Endothelial cell of umbilical vein (primary cell): ENCODE data around the gene ZBTB7C. TPM values are rescaled to one million over a fixed set of nuclear protein-coding genes. Genes with fewer than 3 reads are reported as not detected.

Experiments used
- BruUV-seq: library from RNA; stranded (reverse); fragments of 400-500 nt; replicated peaks from 2 replicates; lab custom pipeline; 2021; lab: Mats Ljungman, UMichigan
- CTCF ChIA-PET: fragments of 300-600, 350-600 bp; sonication (Branson Sonifier 250); formaldehyde crosslinking; loops from one replicate; lab custom pipeline; 2021; ENCODE audit warnings: antibody characterized with exemption, inconsistent platforms; lab: Charles Lee
- POLR2A ChIA-PET: fragments of 300-600, 350-600 bp; sonication (Branson Sonifier 250); formaldehyde crosslinking; loops from one replicate; lab custom pipeline; 2021; ENCODE audit warnings: antibody characterized with exemption, inconsistent platforms; lab: Charles Lee
- DNase-seq: peaks from one replicate; pipeline ENCODE4 v3.0.0-alpha.2; 2011; ENCODE audit warnings: low read depth, low spot score
- FAIRE-seq: peaks from 2 replicates; lab custom pipeline; 2011; peaks lifted over from hg19 to GRCh38; lab: Jason Lieb, UNC
- H2AFZ ChIP-seq: 2 replicates; pipeline ENCODE4 v1.6.0; 2012; ENCODE audit warnings: low read depth, low read length, control low read depth, inconsistent platforms
- H3K27ac ChIP-seq: 2 replicates; pipeline ENCODE4 v1.5.1; 2011; ENCODE audit warnings: low read depth, mild to moderate bottlenecking, control low read depth, low read length, moderate library complexity; ENCODE audit not compliant: insufficient read depth
- H3K27me3 ChIP-seq, 2 experiments: 2 replicates each; pipeline versions ENCODE4 v1.6.0 to v1.6.1; 2011; ENCODE audit warnings: low read length in 2 of 2, mixed read lengths in 1 of 2; ENCODE audit not compliant: control insufficient read depth in 2 of 2, insufficient read depth in 2 of 2
- H3K36me3 ChIP-seq, 2 experiments: 2 replicates in 1 of 2; 3 replicates in 1 of 2; pipeline ENCODE4 v1.5.1; 2011; ENCODE audit warnings: low read length in 2 of 2, mild to moderate bottlenecking in 1 of 2, moderate library complexity in 1 of 2; ENCODE audit not compliant: control insufficient read depth in 2 of 2, insufficient read depth in 2 of 2; ENCODE audit errors: extremely low read depth in 1 of 2
- H3K4me1 ChIP-seq: 3 replicates; pipeline ENCODE4 v1.5.1; 2011; ENCODE audit warnings: mild to moderate bottlenecking, low read length; ENCODE audit not compliant: control insufficient read depth, insufficient read depth; ENCODE audit errors: extremely low read depth
- H3K4me2 ChIP-seq: 2 replicates; pipeline ENCODE4 v1.6.1; 2011; ENCODE audit warnings: low read length, control low read depth, mixed read lengths; ENCODE audit not compliant: insufficient read depth
- H3K4me3 ChIP-seq, 3 experiments: fragments of 200-600 bp in 1 of 3; sonication (generic), shearing (Covaris generic) in 1 of 3; replicated peaks in 1 of 3; 2 replicates each; pipeline ENCODE4 v1.5.1; 2011 to 2016; ENCODE audit warnings: control low read depth in 3 of 3, low read length in 3 of 3, mild to moderate bottlenecking in 2 of 3, inconsistent platforms in 1 of 3, low read depth in 1 of 3, moderate library complexity in 1 of 3; ENCODE audit not compliant: insufficient read depth in 1 of 3
- H3K79me2 ChIP-seq: 2 replicates; pipeline ENCODE4 v1.6.0; 2012; ENCODE audit warnings: low read length, inconsistent platforms; ENCODE audit not compliant: control insufficient read depth, insufficient read depth
- H3K9ac ChIP-seq: replicated peaks from 2 replicates; pipeline ENCODE3; 2011; ENCODE audit warnings: low read length, control low read depth; ENCODE audit not compliant: insufficient read depth; ENCODE audit errors: extremely low read depth
- H3K9me1 ChIP-seq: replicated peaks from 3 replicates; pipeline ENCODE4 v1.6.0; 2011; ENCODE audit warnings: mild to moderate bottlenecking, low read length; ENCODE audit not compliant: control insufficient read depth, insufficient read depth; ENCODE audit errors: extremely low read depth
- H3K9me3 ChIP-seq: replicated peaks from 2 replicates; pipeline ENCODE4 v1.5.1; 2012; ENCODE audit warnings: low read length, inconsistent platforms; ENCODE audit not compliant: control insufficient read depth, insufficient read depth
- H4K20me1 ChIP-seq: replicated peaks from 2 replicates; pipeline ENCODE3; 2011; ENCODE audit warnings: mild to moderate bottlenecking, low read length; ENCODE audit not compliant: control insufficient read depth, insufficient read depth; ENCODE audit errors: extremely low read depth
- CTCF ChIP-seq, 2 donors: IDR thresholded peaks; 1 replicate in 1 of 2; 2 replicates in 1 of 2; pipeline ENCODE4 v1.5.1; 2011; ENCODE audit warnings: low read length in 2 of 2, mild to moderate bottlenecking in 2 of 2, moderate library complexity in 2 of 2, control low read depth in 1 of 2, inconsistent platforms in 1 of 2, low read depth in 1 of 2; ENCODE audit not compliant: insufficient read depth in 1 of 2; ENCODE audit errors: extremely low read depth in 1 of 2
- EZH2 ChIP-seq: IDR thresholded peaks from 2 replicates; pipeline ENCODE4 v1.6.1; 2012; ENCODE audit warnings: borderline replicate concordance, low read depth, mild to moderate bottlenecking, moderate library complexity, low read length, inconsistent platforms; ENCODE audit not compliant: severe bottlenecking
- FOS ChIP-seq: IDR thresholded peaks from 2 replicates; pipeline ENCODE4 v1.6.1; 2011; ENCODE audit warnings: mild to moderate bottlenecking, low read length, moderate library complexity, borderline replicate concordance; ENCODE audit not compliant: insufficient read depth
- GATA2 ChIP-seq: IDR thresholded peaks from 2 replicates; pipeline ENCODE4 v1.7.0; 2011; ENCODE audit warnings: low read depth, mild to moderate bottlenecking, moderate library complexity, mixed read lengths, low read length; ENCODE audit not compliant: insufficient read length, insufficient read depth
- JUN ChIP-seq: IDR thresholded peaks from 2 replicates; pipeline ENCODE4 v1.6.1; 2011; ENCODE audit warnings: borderline replicate concordance, low read depth; ENCODE audit not compliant: insufficient read length, insufficient read depth
- MYC ChIP-seq: IDR thresholded peaks from one replicate; pipeline ENCODE4 v1.6.1; 2011; ENCODE audit warnings: mild to moderate bottlenecking, low read depth, low read length
- POLR2A ChIP-seq: IDR thresholded peaks from 2 replicates; pipeline ENCODE4 v1.6.1; 2012; ENCODE audit warnings: low read depth, mild to moderate bottlenecking, control low read depth, low read length
- POLR2AphosphoS5 ChIP-seq: IDR thresholded peaks from 2 replicates; pipeline ENCODE4 v1.6.1; 2012; ENCODE audit warnings: low read depth, mild to moderate bottlenecking, control low read depth, low read length, moderate library complexity; ENCODE audit not compliant: insufficient read depth
- dilution Hi-C: fragments of 300-500 bp; cut with MboI; formaldehyde crosslinking; loops from one replicate; pipeline ENCODE4 v1.15.0; 2019; ENCODE audit warnings: low sequenced_read_pairs; ENCODE audit not compliant: extremely low pct_ligation_motif_present
- intact Hi-C: fragments of 100-400 bp; cut with micrococcal nuclease; formaldehyde crosslinking; loops from one replicate; pipeline ENCODE4 v1.10.0; 2022
- polyA plus RNA-seq, 4 experiments: library from polyadenylated mRNA; depleted of rRNA in 3 of 4; stranded (reverse) in 3 of 4; unstranded in 1 of 4; fragments of >200 nt; gene quantifications; 2 replicates each; pipeline versions ENCODE4 v1.2.1 to v1.2.3, GENCODE V29; 2011 to 2012; ENCODE audit warnings: missing spikeins in 1 of 4
- total RNA-seq: library from RNA; stranded (reverse); gene quantifications from 2 replicates; pipeline ENCODE4 v1.2.3, GENCODE V29; 2021
- TF ChIP-seq, protein P1 (sequence below): IDR thresholded peaks from 2 replicates; pipeline ENCODE4 v1.6.1; 2011; ENCODE audit not compliant: insufficient read depth, insufficient read length

ZBTB7C gene
- total and polyA plus RNA-seq, 2 donors (not counting 3 experiments of a cell fraction or from before 2014, with no cell fraction given), result not detected

GRCh38 chr18:48270929-48271328 is 138.3 kb downstream of the ZBTB7C start:
- H3K79me2 ChIP-seq, result no peaks in the 10 kb centered on the region
- H3K27me3 ChIP-seq, result no peaks in the 10 kb centered on the region
- H3K27ac ChIP-seq, result no peak overlapping the region
- no peak for TF ChIP-seq GATA2
- TF ChIP-seq JUN, result no peak
- TF ChIP-seq CTCF (IDR thresholded peaks at IDR 0.05; ENCODE audit: extremely low read depth in 1 of 2, insufficient read depth in 1 of 2, low read depth in 1 of 2, low read length in 2 of 2), result no peak
- no peak for TF ChIP-seq FOS
- no peak for TF ChIP-seq MYC
- TF ChIP-seq EZH2, result no peak
- TF ChIP-seq, protein P1, sequence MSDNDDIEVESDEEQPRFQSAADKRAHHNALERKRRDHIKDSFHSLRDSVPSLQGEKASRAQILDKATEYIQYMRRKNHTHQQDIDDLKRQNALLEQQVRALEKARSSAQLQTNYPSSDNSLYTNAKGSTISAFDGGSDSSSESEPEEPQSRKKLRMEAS, result no peak
- TF ChIP-seq POLR2A, result no peak
- no peak for TF ChIP-seq POLR2AphosphoS5
- POLR2A ChIA-PET, result no interaction called here
- BruUV-seq, result no TSS peak
- H3K4me2 ChIP-seq, result no peak overlapping the region
- CTCF ChIA-PET, result no interaction called here
- no peak overlapping the region for H3K4me3 ChIP-seq
- no peak for DNase-seq
- H3K9me3 ChIP-seq, result no peaks in the 10 kb centered on the region
- intact Hi-C loops, result no loop called here
- no peaks in the 10 kb centered on the region for H3K4me1 ChIP-seq
- no peak overlapping the region for H2AFZ ChIP-seq
- H4K20me1 ChIP-seq, result no peaks in the 10 kb centered on the region
- H3K36me3 ChIP-seq, result no peaks in the 10 kb centered on the region
- H3K9me1 ChIP-seq, result no peaks in the 10 kb centered on the region
- no peak overlapping the region for H3K9ac ChIP-seq
- no peak for FAIRE-seq
- dilution Hi-C loops, result no loop called here
